Caco-2 (cell line): ENCODE results near the gene TAF8. TPM values are rescaled to one million over a fixed set of nuclear protein-coding genes. Genes with fewer than 3 reads are reported as not detected.
A peak's percentile ranks its signal among the peaks of the same experiment; 100 is the strongest.

Experiments used
- BruUV-seq: library from RNA; stranded (reverse); fragments of 400-500 nt; replicated peaks from 2 replicates; lab custom pipeline; 2021; lab: Mats Ljungman, UMichigan
- CTCF ChIA-PET: fragments of 300-600 bp; sonication (Branson Sonifier 250); formaldehyde crosslinking; loops from one replicate; lab custom pipeline; 2022; ENCODE audit warnings: antibody characterized with exemption; lab: Charles Lee
- POLR2A ChIA-PET: fragments of 300-600 bp; sonication (Branson Sonifier 250); formaldehyde crosslinking; loops from one replicate; lab custom pipeline; 2022; ENCODE audit warnings: antibody characterized with exemption; lab: Charles Lee
- DNase-seq, 2 experiments: peaks; one replicate each; pipeline versions ENCODE4 v3.0.0 to v3.0.0-alpha.2; 2020 to 2022
- H3K27me3 ChIP-seq: replicated peaks from 2 replicates; pipeline ENCODE4 v1.6.0; 2011; ENCODE audit warnings: low read length; ENCODE audit not compliant: control insufficient read depth, insufficient read depth
- H3K36me3 ChIP-seq: 2 replicates; pipeline ENCODE4 v1.5.1; 2011; ENCODE audit warnings: low read length; ENCODE audit not compliant: control insufficient read depth, insufficient read depth
- H3K4me1 ChIP-seq: fragments of 250-450 bp; sonication (Bioruptor Pico); 2 replicates; pipeline ENCODE4 v1.5.1; 2020; ENCODE audit warnings: mild to moderate bottlenecking
- H3K4me3 ChIP-seq: 2 replicates; pipeline ENCODE4 v1.5.1; 2011; ENCODE audit warnings: low read depth, mild to moderate bottlenecking, control low read depth, low read length
- H3K9me3 ChIP-seq: fragments of 250-450 bp; sonication (Bioruptor Pico); 2 replicates; pipeline ENCODE4 v1.5.1; 2020; ENCODE audit warnings: mild to moderate bottlenecking, moderate library complexity
- H3K27ac Mint-ChIP-seq: one replicate; pipeline ENCODE4 v1.8.0; 2022; ENCODE audit warnings: mixed read lengths; ENCODE audit not compliant: unreplicated experiment
- H3K27me3 Mint-ChIP-seq: one replicate; pipeline ENCODE4 v1.8.0; 2022; ENCODE audit warnings: mixed read lengths; ENCODE audit not compliant: insufficient read depth, unreplicated experiment
- H3K36me3 Mint-ChIP-seq: one replicate; pipeline ENCODE4 v1.8.0; 2022; ENCODE audit warnings: mild to moderate bottlenecking, mixed read lengths; ENCODE audit not compliant: insufficient read depth, unreplicated experiment
- H3K4me1 Mint-ChIP-seq: one replicate; pipeline ENCODE4 v1.8.0; 2022; ENCODE audit warnings: low read depth, mixed read lengths; ENCODE audit not compliant: unreplicated experiment
- H3K4me3 Mint-ChIP-seq: one replicate; pipeline ENCODE4 v1.8.0; 2022; ENCODE audit warnings: mild to moderate bottlenecking, moderate library complexity, mixed read lengths; ENCODE audit not compliant: unreplicated experiment
- H3K9me3 Mint-ChIP-seq: one replicate; pipeline ENCODE4 v1.8.0; 2022; ENCODE audit warnings: mixed read lengths; ENCODE audit not compliant: unreplicated experiment
- intact Hi-C: fragments of 100-400 bp; cut with micrococcal nuclease; formaldehyde crosslinking; loops from one replicate; pipeline ENCODE4 v1.10.0; 2022; ENCODE audit not compliant: unreplicated experiment
- total RNA-seq: library from RNA; stranded (reverse); gene quantifications from 2 replicates; pipeline ENCODE4 v1.2.3, GENCODE V29; 2022
- TF ChIP-seq, protein P1 (sequence below), 2 experiments: fragments of 200-600 bp in 1 of 2; IDR thresholded peaks; 1 replicate in 1 of 2; 2 replicates in 1 of 2; pipeline versions ENCODE4 v1.5.1 to v1.8.0; 2011 to 2022; ENCODE audit warnings: antibody characterized with exemption in 1 of 2, control low read depth in 1 of 2, inconsistent platforms in 1 of 2, low read depth in 1 of 2, low read length in 1 of 2, mild to moderate bottlenecking in 1 of 2, moderate library complexity in 1 of 2; ENCODE audit not compliant: insufficient read depth in 1 of 2, severe bottlenecking in 1 of 2, unreplicated experiment in 1 of 2

Gene TAF8
- total RNA-seq, 1 experiment from 2014 or later = 37.7 TPM

DNA sequence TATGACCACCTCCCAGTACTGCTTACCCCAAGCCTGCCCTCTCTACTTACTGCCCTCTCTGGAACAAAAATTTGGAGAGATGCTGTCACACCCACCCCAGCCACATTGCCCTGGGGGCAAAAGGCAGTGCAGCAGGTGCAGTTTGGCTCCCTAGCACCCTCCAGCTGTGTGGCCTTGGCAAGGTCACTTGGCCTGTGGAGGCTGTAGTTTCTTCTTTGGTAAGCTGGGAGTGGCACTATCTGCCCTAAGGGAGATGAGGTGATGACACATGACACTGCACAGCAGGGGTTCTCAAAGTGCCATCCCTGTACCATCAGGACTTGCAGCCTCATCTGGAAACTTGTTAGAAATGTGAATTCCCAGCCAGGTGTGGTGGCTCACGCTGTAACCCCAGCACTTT is 44.8 kb downstream of the TAF8 start:
- TF ChIP-seq, protein P1, sequence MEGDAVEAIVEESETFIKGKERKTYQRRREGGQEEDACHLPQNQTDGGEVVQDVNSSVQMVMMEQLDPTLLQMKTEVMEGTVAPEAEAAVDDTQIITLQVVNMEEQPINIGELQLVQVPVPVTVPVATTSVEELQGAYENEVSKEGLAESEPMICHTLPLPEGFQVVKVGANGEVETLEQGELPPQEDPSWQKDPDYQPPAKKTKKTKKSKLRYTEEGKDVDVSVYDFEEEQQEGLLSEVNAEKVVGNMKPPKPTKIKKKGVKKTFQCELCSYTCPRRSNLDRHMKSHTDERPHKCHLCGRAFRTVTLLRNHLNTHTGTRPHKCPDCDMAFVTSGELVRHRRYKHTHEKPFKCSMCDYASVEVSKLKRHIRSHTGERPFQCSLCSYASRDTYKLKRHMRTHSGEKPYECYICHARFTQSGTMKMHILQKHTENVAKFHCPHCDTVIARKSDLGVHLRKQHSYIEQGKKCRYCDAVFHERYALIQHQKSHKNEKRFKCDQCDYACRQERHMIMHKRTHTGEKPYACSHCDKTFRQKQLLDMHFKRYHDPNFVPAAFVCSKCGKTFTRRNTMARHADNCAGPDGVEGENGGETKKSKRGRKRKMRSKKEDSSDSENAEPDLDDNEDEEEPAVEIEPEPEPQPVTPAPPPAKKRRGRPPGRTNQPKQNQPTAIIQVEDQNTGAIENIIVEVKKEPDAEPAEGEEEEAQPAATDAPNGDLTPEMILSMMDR (IDR thresholded peaks at IDR 0.05; ENCODE audit: insufficient read depth in 1 of 2, low read depth in 1 of 2, low read length in 1 of 2, severe bottlenecking in 1 of 2, unreplicated experiment in 1 of 2) = no peak
- H3K36me3 Mint-ChIP-seq = peaks cover 46% of the 10 kb centered on the region
- POLR2A ChIA-PET = interaction anchor here (1.8 kb wide), 1 partner anchor 48 kb away, joined by 7 read pairs; the partner anchor contains the start of gene C6orf132
- no peak for DNase-seq
- Histone ChIP-seq H3K9me3 (no peaks in the 10 kb centered on the region), H3K36me3 (no peaks in the 10 kb centered on the region), H3K27me3 (no peaks in the 10 kb centered on the region), H3K4me1 (no peaks in the 10 kb centered on the region), H3K4me3 (no peak overlapping the region)
- H3K27me3 Mint-ChIP-seq = peaks cover 2% of the 10 kb centered on the region
- CTCF ChIA-PET = interaction anchor here (1.2 to 1.3 kb wide), 2 partner anchors 11 to 74 kb away, joined by 3 read pairs; no protein-coding TSS in a partner anchor
- no peaks in the 10 kb centered on the region for H3K9me3 Mint-ChIP-seq
- H3K27ac Mint-ChIP-seq = no peak overlapping the region
- intact Hi-C loops = no loop called here
- H3K4me1 Mint-ChIP-seq = peaks cover 10% of the 10 kb centered on the region
- BruUV-seq = no TSS peak
- H3K4me3 Mint-ChIP-seq = no peak overlapping the region

- H3K9me3 Mint-ChIP-seq = no peaks in the 10 kb centered on the region
- H3K4me3 Mint-ChIP-seq = no peak overlapping the region
- peak in 1 of 2 experiments; percentile 50 for DNase-seq
- BruUV-seq = no TSS peak
- intact Hi-C loops = loop anchor here (1.0 kb wide), 1 partner anchor 70 kb away; no protein-coding TSS in a partner anchor
- no peaks in the 10 kb centered on the region for H3K27me3 ChIP-seq
- no peaks in the 10 kb centered on the region for H3K27me3 Mint-ChIP-seq
- no peaks in the 10 kb centered on the region for H3K4me1 ChIP-seq
- no peaks in the 10 kb centered on the region for H3K9me3 ChIP-seq
- H3K36me3 Mint-ChIP-seq = peaks cover 46% of the 10 kb centered on the region
- TF ChIP-seq, protein P1 (IDR thresholded peaks at IDR 0.05; ENCODE audit: insufficient read depth in 1 of 2, low read depth in 1 of 2, low read length in 1 of 2, severe bottlenecking in 1 of 2, unreplicated experiment in 1 of 2) = peak in 1 of 2 experiments; percentile 31
- peaks cover 10% of the 10 kb centered on the region for H3K4me1 Mint-ChIP-seq
- H3K27ac Mint-ChIP-seq = peak overlapping the region; percentile 61
- no peak overlapping the region for H3K4me3 ChIP-seq
- CTCF ChIA-PET = interaction anchor here (0.6 to 1.3 kb wide), 11 partner anchors 9 to 134 kb away, joined by 3 to 5 read pairs (median 3); partner anchors contain the start of gene C6orf132
- POLR2A ChIA-PET = interaction anchor here (0.6 to 1.8 kb wide), 3 partner anchors 20 to 342 kb away, joined by 3 to 7 read pairs (median 4); partner anchors contain the start of gene C6orf132
- H3K36me3 ChIP-seq = no peaks in the 10 kb centered on the region
Observed at GRCh38 chr6:42095776-42096541, 45.6 kb downstream of the TAF8 start.

DNA sequence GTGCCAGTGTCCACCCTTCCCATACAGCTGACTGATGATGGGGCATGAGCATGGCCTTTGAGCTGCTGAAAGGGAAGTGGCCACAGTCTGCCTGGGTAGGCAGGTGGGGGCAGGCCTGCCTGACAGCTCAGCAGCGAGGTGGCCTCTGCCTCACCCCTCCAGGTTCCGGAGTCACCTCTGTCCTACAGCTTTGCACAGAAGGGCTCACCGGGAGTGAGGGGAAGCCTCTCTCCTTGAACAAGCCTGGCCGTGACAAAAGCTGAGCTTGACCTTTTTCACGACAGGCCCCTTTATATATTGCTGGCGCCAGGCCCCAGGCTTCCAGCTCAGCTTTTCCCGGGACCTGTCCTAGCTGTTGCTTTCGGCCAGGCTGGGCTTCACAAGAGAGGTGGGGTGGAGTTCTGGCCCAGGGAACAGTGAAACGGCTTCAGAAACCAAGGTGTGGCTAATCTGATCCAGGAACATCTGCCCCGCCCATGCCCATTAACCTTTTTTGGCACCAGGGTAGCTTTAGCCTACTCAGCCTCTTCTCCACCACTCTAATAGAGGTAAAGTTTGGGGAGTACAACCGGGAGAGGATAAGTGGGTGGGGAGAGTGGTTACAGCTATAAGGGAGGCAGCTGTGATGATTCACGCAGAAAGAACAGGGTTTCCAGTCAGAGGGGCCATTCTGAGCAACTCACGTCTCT is 49.2 kb downstream of the TAF8 start:
- no peak for DNase-seq
- no TSS peak for BruUV-seq
- Histone ChIP-seq H3K36me3 (no peaks in the 10 kb centered on the region), H3K4me1 (0 out of 2 replicates have a peak, but pooled peaks cover 8% of the 10 kb centered on the region), H3K9me3 (no peaks in the 10 kb centered on the region), H3K27me3 (no peaks in the 10 kb centered on the region), H3K4me3 (no peak overlapping the region)
- ChIA-PET POLR2A (no interaction called here), CTCF (no interaction called here)
- no peak overlapping the region for H3K4me3 Mint-ChIP-seq
- no peaks in the 10 kb centered on the region for H3K9me3 Mint-ChIP-seq
- TF ChIP-seq, protein P1 (IDR thresholded peaks at IDR 0.05; ENCODE audit: insufficient read depth in 1 of 2, low read depth in 1 of 2, low read length in 1 of 2, severe bottlenecking in 1 of 2, unreplicated experiment in 1 of 2) = no peak
- H3K27ac Mint-ChIP-seq = no peak overlapping the region
- peaks cover 16% of the 10 kb centered on the region for H3K4me1 Mint-ChIP-seq
- no peaks in the 10 kb centered on the region for H3K27me3 Mint-ChIP-seq
- intact Hi-C loops = no loop called here
- H3K36me3 Mint-ChIP-seq = peaks cover 74% of the 10 kb centered on the region
